ENCODE results near the gene DDX39B.

Gene DDX39B

GRCh38 chr6:31485055-31485454 lies 56.7 kb downstream of the DDX39B start:
- no peak for TF ChIP-seq CTCF (conservative IDR thresholded peaks at IDR 0.05; ENCODE audit: low read depth)
- ChIA-PET POLR2A (ENCODE audit: low non-redundant PET) (no interaction called here), CTCF (interaction anchor here (0.7 kb wide), 2 partner anchors 64 to 360 kb away, joined by 3 read pairs; no protein-coding TSS in a partner anchor)
- no peak for DNase-seq (ENCODE audit: low spot score)
- H3K27ac ChIP-seq = no peak overlapping the region

GRCh38 chr6:31483392-31483791 lies 58.4 kb downstream of the DDX39B start:
- H3K27ac ChIP-seq = no peak overlapping the region
- no peak for TF ChIP-seq CTCF (conservative IDR thresholded peaks at IDR 0.05; ENCODE audit: low read depth)
- DNase-seq (ENCODE audit: low spot score) = no peak
- ChIA-PET CTCF (no interaction called here), POLR2A (ENCODE audit: low non-redundant PET) (interaction anchor here (0.6 kb wide), 1 partner anchor 1891 kb away, joined by 3 read pairs; no protein-coding TSS in a partner anchor)

- ChIA-PET CTCF (no interaction called here), POLR2A (ENCODE audit: low non-redundant PET) (no interaction called here)
- no peak overlapping the region for H3K27ac ChIP-seq
- no peak for DNase-seq (ENCODE audit: low spot score)
- no peak for TF ChIP-seq CTCF (conservative IDR thresholded peaks at IDR 0.05; ENCODE audit: low read depth)
Observed at GRCh38 chr6:31480574-31480973, 61.2 kb downstream of the DDX39B start.

Measured in RWPE1 (cell line).